SH-SY5Y (cell line): ENCODE measurements around the gene COLEC12.

ENCODE experiments used
- GATA2 ChIP-seq: IDR thresholded peaks from 2 replicates; pipeline ENCODE4 v1.6.1; 2011; ENCODE audit warnings: mild to moderate bottlenecking, low read depth, low read length
- GATA3 ChIP-seq: IDR thresholded peaks from 2 replicates; pipeline ENCODE4 v1.6.1; 2011; ENCODE audit warnings: low read depth, mild to moderate bottlenecking, low read length, moderate library complexity

DNA sequence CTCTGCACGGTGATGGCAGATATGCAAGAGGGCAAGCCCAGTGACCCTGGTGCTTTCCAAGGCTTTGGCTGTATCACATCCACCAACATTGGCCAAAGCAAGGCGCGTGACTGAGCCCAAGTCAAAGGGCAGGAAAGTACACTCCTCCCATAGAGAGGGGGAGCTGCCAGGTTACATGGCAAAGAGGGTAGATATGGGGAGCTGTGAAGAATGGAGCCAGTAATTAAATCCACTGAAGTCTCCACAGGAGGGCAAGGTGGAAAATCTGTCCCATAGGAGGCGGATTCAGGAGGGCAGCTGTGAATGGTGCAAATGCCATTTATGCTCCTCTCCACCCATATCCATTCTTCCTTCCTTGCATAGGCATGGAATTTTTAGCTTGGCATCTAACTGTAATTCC lies 188.1 kb downstream of the COLEC12 start:
- no peak for TF ChIP-seq GATA3
- no peak for TF ChIP-seq GATA2
